HG03135 (cell line): Measurements from ENCODE around the gene KCTD17.
"Not testable (repeated sequence)": the region's sequence is repeated elsewhere in the genome, so short reads cannot be mapped to it uniquely, and the experiment has no call there.

ENCODE experiments used
- ATAC-seq: cut with Tn5 transposase; IDR thresholded peaks from one replicate; pipeline ENCODE4 v1.9.1; 2021; ENCODE audit warnings: mild to moderate bottlenecking, moderate library complexity; ENCODE audit not compliant: unreplicated experiment

Gene KCTD17

DNA sequence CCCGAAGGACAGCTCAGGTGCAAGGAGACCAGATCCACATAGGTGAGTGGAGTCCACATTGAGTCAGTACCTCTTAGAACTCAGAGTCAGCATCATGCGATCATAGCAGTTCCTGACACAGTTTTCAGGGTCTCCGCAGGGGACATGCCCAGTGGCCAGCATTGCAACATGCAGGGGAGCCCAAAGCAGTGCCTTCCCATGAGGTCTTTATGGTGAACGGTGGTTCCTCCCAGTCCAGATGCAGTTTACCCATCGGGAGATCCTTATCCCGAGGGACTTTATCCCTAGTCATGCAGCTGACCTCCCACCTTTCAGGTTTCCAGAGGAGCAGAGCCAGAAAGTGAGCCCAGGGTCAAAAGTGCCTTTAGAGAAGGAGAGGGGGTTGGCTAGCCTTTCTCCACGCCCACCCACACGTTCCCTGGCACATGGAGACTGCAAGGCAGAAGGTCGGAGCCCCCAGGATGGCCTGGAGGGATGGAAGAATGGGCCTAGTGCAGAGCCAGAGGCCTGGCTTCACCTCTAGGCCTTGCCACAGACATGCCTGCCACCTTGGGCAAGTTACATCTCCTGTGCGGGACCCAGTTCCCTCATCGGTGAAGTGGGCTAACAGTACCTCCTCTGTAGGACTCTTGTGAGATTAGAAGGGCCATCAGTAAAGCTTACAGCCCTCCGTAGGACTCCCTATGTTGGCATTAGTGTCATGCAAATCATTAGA is 6.4 kb downstream of the KCTD17 start:
- ATAC-seq, result no peak

- ATAC-seq, result no peak
Observed at GRCh38 chr22:37058917-37059701, 7.6 kb downstream of the KCTD17 start.

GRCh38 chr22:37059876-37060449 is 8.4 kb downstream of the KCTD17 start:
- ATAC-seq, result no peak

DNA sequence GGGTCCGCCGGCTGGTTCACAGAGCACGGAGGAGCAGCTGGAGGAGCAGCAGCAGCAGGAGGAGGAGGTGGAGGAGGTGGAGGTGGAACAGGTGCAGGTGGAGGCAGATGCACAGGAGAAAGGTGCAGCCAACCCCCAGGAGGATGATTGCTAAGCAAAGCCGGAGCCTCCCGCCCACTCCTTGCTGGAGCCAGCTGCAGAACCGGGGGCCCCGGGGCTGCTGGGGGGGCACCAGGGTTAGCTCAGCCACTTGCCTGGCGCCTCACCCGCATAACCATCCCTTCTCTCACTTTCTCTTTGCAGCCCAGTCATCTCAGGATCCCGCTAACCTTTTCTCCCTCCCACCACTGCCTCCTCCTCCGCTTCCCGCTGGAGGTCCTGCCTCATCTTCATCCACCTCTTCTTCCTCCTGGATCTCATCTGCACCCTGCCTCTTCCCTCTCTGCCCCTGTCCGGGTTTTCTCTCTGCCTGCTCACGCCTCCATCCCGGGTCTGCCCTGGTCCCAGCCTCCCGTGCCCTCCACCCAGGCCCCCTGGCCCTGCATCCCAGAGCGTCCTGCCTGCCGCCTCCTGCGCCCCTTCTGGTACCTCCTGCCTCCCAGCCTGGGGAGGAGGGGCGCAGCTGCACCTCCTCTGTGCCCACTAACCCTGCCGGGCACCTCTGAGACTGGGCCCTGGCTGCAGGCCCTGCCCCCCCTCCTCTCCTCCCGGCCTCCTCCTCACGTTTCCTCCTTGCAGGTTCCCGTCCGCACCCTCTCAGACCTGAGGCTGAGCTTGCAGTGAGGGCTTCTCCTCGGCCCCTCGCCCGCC is 9.5 kb downstream of the KCTD17 start:
- no peak for ATAC-seq

- no peak for ATAC-seq
Observed at GRCh38 chr22:37061611-37062375, 10.3 kb downstream of the KCTD17 start.

GRCh38 chr22:37062376-37062675 is 10.8 kb downstream of the KCTD17 start:
- ATAC-seq, result no peak

DNA sequence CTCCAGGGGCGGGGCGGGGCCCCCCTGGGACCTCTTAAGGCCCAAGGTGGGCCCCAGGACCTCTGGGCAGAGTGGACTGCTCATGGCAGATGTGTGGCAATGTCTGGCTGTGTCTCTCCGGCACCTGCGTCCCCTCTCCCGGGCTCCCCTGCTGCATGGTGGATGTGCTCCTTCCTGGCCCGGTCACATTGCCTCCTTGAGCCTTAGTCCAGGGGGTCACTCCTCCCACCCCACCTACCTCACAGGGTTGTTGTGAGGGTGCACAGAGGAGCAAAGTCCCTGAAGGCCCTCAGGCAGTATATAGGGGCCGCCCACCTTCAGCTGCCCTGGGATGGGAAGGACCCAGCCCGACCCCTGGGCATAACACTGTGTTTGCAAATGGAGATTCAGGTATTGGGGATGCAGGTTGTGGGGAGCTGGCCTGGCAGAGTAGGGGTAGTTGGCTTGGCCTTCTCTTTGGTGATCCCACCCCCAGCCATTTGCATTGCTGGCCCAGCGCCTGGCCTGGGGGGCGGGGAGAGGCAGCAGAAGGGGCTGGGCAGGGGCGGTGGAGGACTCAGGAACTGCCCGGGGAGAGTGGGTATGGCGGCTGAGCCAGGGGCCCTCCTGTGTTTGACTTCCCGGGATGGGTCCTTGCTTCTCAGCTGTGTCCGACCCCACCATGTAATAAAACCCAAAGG is 11.3 kb downstream of the KCTD17 start:
- ATAC-seq, result no peak

DNA sequence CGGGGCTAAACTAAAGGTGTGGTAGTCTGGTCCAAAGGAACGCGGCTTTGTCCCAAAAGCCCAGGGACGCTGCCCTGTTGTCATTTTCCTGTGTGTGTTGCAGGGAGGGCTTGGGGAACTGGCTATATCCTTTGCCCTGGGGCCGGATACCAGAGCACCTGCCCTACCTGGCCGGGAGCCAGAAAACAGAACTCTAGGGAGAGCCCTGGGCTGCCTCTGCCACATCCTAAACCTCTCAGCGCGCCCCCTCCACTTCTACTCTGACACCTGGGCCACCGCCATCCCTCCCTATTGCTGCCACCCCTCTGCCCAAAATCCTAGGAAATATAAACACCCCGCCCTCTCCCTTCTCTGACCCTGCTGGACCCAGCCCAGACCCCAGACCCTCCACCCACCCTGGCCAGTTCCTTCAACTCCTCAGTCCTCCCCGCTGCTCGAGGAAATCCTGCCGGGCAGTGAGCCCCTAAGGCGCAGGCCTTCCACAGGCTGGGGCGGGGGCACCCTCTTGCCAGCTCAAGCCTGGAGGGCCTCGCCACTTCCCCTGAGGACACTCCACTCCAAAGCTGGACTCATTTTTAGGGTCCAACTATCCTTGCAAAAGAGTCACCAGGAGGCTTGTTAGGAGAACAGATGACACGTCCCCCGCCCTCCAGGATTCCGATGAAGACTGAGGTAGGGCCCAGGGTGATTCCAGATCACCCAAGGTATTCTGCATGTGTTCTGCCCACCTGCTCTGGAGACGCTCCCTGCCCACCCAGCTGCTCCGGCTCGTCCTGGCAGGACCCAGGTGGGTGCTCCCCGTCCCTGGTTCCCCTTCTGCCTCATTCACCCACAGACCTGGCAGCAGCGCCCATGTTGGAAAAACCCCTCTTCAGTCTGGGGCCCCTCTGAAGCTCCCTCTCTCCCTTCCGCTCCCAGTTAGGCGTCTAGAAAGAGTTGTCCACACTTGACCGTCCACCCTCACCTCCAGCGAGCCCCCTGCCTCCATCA is 12.2 kb downstream of the KCTD17 start:
- no peak for ATAC-seq

- no peak for ATAC-seq
Observed at GRCh38 chr22:37064553-37064952, 13.0 kb downstream of the KCTD17 start.

- no peak for ATAC-seq
Observed at GRCh38 chr22:37065180-37065579, 13.6 kb downstream of the KCTD17 start.

GRCh38 chr22:37065961-37066360 is 14.4 kb downstream of the KCTD17 start:
- no peak for ATAC-seq

DNA sequence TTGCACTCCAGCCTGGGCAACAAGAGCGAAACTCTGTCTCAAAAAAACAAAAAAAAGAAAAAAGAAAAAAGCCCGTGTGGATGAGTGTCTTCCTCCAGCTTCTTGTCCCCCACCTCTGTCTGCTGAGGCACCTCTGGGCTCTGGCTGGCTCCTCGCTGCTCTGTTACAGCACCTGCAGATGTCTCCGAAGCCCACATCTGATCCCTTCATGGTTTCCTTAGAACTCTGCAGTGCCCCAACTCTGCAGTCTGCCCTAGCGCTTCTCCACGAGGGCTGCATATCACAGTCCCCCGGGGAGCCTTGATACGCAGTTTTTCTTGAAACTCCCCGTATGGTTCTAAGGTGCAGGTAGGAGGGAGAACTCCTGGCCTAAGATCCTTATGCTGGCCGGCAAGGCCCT is 15.9 kb downstream of the KCTD17 start:
- ATAC-seq, result no peak

DNA sequence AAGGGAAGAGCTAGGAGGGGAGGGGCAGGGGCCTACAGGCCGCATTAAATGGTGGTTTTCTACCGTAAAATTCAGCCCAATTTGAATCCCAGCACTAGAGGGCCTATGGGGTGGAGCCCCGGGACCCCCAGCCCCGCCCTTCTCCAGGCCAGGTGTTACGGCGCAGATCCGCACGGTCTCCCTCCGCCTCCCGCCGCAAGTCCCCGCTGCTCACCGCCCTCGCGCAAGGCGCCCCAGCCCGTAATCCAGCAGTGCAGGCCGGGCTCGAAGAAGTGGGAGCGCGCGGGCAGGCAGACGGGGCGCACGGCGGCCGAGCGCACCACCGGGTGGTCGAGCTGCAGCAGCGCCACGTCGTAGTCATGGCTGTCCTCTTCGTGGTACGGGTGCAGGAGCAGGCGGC is 17.3 kb downstream of the KCTD17 start:
- no peak for ATAC-seq

DNA sequence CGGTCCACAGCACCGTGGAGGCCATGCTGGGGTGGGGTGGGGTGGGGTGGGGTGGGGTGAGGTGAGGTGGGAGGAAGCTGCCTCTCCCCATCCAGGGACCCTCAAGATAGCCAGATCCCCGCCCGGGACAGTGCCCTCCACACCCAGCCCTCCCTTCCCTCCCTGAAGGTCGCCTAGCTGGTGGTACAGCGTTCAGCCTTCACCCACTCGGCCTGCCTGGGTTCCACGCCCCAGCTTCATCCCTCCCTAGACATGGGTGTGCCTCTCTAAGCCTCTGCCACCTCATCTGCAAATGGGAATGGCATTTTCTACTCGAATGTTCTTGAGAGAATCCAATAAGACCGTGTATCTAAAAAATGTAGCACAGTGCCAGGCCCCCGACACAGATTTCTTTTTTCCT is 17.8 kb downstream of the KCTD17 start:
- ATAC-seq, result no peak

- no peak for ATAC-seq
Observed at GRCh38 chr22:37069719-37070118, 18.2 kb downstream of the KCTD17 start.

DNA sequence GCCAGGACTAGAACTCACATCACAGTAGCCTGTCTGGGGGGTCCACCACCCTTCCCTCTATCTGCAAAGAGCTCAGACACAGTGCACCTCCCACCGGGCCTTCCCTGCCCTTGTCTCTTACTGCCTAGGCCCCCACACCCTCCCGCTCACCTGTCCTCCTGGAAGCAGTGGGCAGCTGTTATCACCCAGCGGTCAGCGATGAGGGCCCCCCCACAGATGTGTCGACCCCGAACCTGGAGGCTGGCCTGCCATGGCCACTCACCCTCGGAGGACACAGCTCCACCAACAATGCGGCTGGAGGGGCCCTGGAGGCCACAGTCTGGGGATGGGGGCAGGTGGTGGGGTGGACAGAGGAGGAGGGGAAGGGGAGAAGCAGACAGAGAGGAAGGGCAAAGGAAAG is 18.8 kb downstream of the KCTD17 start:
- ATAC-seq, result no peak

- no peak for ATAC-seq
Observed at GRCh38 chr22:37070744-37071143, 19.2 kb downstream of the KCTD17 start.

- not testable (repeated sequence) for ATAC-seq
Observed at GRCh38 chr22:37071850-37072592, 20.5 kb downstream of the KCTD17 start.
